ENCODE data around the gene AGTPBP1.

GRCh38 chr9:85617141-85617670 lies 124.5 kb downstream of the AGTPBP1 start:
- TF ChIP-seq SIN3A (IDR thresholded peaks at IDR 0.05; ENCODE audit: borderline replicate concordance, low read depth, low read length) (no peak), ELF1 (IDR thresholded peaks at IDR 0.05) (no peak), CTCF (IDR thresholded peaks at IDR 0.05) (no peak), EP300 (IDR thresholded peaks at IDR 0.05; ENCODE audit: borderline replicate concordance in 1 of 2, low read depth in 1 of 2, low read length in 1 of 2) (no peak), MAX (IDR thresholded peaks at IDR 0.05; ENCODE audit: low read depth) (no peak), EZH2phosphoT487 (IDR thresholded peaks at IDR 0.05; ENCODE audit: borderline replicate concordance, low read depth) (no peak), GATA2 (CRISPR knock-in tag; IDR thresholded peaks at IDR 0.05) (no peak), TAF1 (IDR thresholded peaks at IDR 0.05; ENCODE audit: borderline replicate concordance, low read depth, low read length) (no peak), USF2 (IDR thresholded peaks at IDR 0.05; ENCODE audit: borderline replicate concordance, low read depth, low read length) (no peak), POLR2AphosphoS5 (IDR thresholded peaks at IDR 0.05; ENCODE audit: low read depth, low read length) (no peak)

All from SK-N-SH (cell line).